Measurements from ENCODE around the gene DMBX1. TPM values are rescaled to one million over a fixed set of nuclear protein-coding genes. Genes with fewer than 3 reads are reported as not detected.

DMBX1 gene
- total and polyA plus RNA-seq, 2 of the 4 experiments (the other 2 are of a cell fraction): not detected

DNA sequence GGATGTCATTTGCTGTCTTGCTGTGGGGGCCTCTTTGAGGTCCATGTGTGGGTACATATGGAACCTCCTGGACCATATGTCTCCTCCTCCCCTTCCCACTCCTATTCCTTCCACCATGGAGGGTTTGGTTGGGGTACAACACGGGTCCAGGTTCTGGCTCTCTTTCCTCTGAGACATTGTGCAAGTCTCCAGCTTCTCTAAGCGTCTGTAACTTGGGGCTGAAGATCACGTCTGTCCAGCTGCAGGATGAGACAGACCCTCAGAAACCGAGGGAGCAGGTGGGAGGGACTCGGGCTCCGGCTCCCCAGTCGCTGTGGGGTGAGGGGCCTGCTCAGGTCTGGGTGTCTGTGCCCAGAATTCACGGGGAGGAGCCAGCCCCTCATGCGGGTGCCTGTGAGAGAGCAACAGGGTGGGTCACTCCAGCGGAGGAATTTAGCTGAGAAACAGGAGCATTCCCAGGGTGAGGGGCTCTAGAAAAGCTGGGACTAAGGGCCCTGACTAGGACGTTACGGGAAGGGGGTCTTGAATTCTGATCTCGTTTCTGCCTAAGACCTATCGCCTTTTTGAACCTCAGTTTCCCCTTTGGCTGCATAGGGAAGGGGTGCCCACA is 42.0 kb upstream of the DMBX1 start (continued):
- TF ChIP-seq MAZ (IDR thresholded peaks at IDR 0.05; ENCODE audit: borderline replicate concordance, low read depth, low read length): no peak
- TF ChIP-seq SMC3 (IDR thresholded peaks at IDR 0.05; ENCODE audit: low read depth, low read length): no peak
- no peak for TF ChIP-seq POLR2A (IDR thresholded peaks at IDR 0.05; ENCODE audit: low read depth, low read length)
- TF ChIP-seq, protein P1, sequence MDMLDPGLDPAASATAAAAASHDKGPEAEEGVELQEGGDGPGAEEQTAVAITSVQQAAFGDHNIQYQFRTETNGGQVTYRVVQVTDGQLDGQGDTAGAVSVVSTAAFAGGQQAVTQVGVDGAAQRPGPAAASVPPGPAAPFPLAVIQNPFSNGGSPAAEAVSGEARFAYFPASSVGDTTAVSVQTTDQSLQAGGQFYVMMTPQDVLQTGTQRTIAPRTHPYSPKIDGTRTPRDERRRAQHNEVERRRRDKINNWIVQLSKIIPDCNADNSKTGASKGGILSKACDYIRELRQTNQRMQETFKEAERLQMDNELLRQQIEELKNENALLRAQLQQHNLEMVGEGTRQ (IDR thresholded peaks at IDR 0.05; ENCODE audit: low read depth, low read length): no peak
